GM23338 (cell line): ENCODE results near the gene CEACAM4. TPM values are rescaled to one million over a fixed set of nuclear protein-coding genes. Genes with fewer than 3 reads are reported as not detected.

ENCODE experiments used
- ATAC-seq: fragments of 200-7000 bp; cut with Tn5 transposase; 3 replicates; pipeline ENCODE4 v1.9.1; 2020
- DNase-seq: peaks from one replicate; pipeline ENCODE4 v3.0.0-alpha.2; 2015; ENCODE audit warnings: low spot score
- H2AFZ ChIP-seq: fragments of 200-600 bp; sonication (generic); 2 replicates; pipeline ENCODE4 v1.8.0; 2016; ENCODE audit warnings: antibody characterized with exemption, mild to moderate bottlenecking, moderate library complexity
- H3F3A ChIP-seq: fragments of 200-600 bp; sonication (generic); replicated peaks from 2 replicates; pipeline ENCODE4 v1.8.0; 2017; ENCODE audit warnings: antibody characterized with exemption, mixed run types, low read depth
- H3K27ac ChIP-seq: fragments of 200-600 bp; sonication (generic); 2 replicates; pipeline ENCODE4 v1.6.1; 2016; ENCODE audit warnings: low read depth
- H3K27me3 ChIP-seq: fragments of 200-600 bp; sonication (generic); 2 replicates; pipeline ENCODE4 v1.8.0; 2016; ENCODE audit warnings: mild to moderate bottlenecking, mixed run types, moderate library complexity; ENCODE audit not compliant: insufficient read depth
- H3K36me3 ChIP-seq: fragments of 200-600 bp; sonication (generic); 2 replicates; pipeline ENCODE4 v1.8.0; 2016; ENCODE audit warnings: mild to moderate bottlenecking; ENCODE audit not compliant: insufficient read depth
- H3K4me1 ChIP-seq: fragments of 200-600 bp; sonication (generic); 2 replicates; pipeline ENCODE4 v1.8.0; 2016; ENCODE audit warnings: mild to moderate bottlenecking, moderate library complexity; ENCODE audit not compliant: insufficient read depth
- H3K4me2 ChIP-seq: fragments of 200-600 bp; sonication (generic); 2 replicates; pipeline ENCODE4 v1.7.1; 2017; ENCODE audit warnings: mixed run types
- H3K4me3 ChIP-seq: fragments of 200-600 bp; sonication (generic); 2 replicates; pipeline ENCODE4 v1.6.1; 2016; ENCODE audit warnings: mixed run types
- H3K79me2 ChIP-seq: fragments of 200-600 bp; sonication (generic); replicated peaks from 2 replicates; pipeline ENCODE4 v1.8.0; 2017; ENCODE audit warnings: mild to moderate bottlenecking; ENCODE audit not compliant: insufficient read depth
- H3K9me2 ChIP-seq: fragments of 200-600 bp; sonication (generic); 2 replicates; pipeline ENCODE4 v1.8.0; 2017; ENCODE audit not compliant: insufficient read depth
- H4K20me1 ChIP-seq: fragments of 200-600 bp; sonication (generic); replicated peaks from 2 replicates; pipeline ENCODE4 v1.8.0; 2017; ENCODE audit warnings: mild to moderate bottlenecking; ENCODE audit not compliant: insufficient read depth
- H3K27ac Mint-ChIP-seq: 2 replicates; pipeline ENCODE4 v1.8.0; 2020; ENCODE audit warnings: inconsistent platforms, mild to moderate bottlenecking, moderate library complexity, mixed read lengths
- H3K27me3 Mint-ChIP-seq: 3 replicates; pipeline ENCODE4 v1.8.0; 2022; ENCODE audit warnings: low read depth, mild to moderate bottlenecking, moderate library complexity, mixed read lengths, inconsistent platforms; ENCODE audit not compliant: insufficient read depth, poor library complexity
- H3K36me3 Mint-ChIP-seq: 3 replicates; pipeline ENCODE4 v1.8.0; 2021; ENCODE audit warnings: low read depth, mild to moderate bottlenecking, inconsistent platforms, moderate library complexity, mixed read lengths
- H3K4me1 Mint-ChIP-seq: 3 replicates; pipeline ENCODE4 v1.8.0; 2020; ENCODE audit warnings: mild to moderate bottlenecking, inconsistent platforms, mixed read lengths
- H3K4me3 Mint-ChIP-seq: 3 replicates; pipeline ENCODE4 v1.8.0; 2021; ENCODE audit warnings: moderate library complexity, mild to moderate bottlenecking, inconsistent platforms, mixed read lengths
- H3K9me3 Mint-ChIP-seq: 3 replicates; pipeline ENCODE4 v1.8.0; 2020; ENCODE audit warnings: moderate library complexity, mild to moderate bottlenecking, inconsistent platforms, mixed read lengths
- CREB1 ChIP-seq: fragments of 250-450 bp; sonication (Bioruptor Pico); IDR thresholded peaks from 2 replicates; pipeline ENCODE4 v1.5.0; 2020; ENCODE audit warnings: low read depth, mild to moderate bottlenecking, moderate library complexity
- CTCF ChIP-seq, 2 experiments: fragments of 200-600 bp in 1 of 2; sonication (generic) in 1 of 2; conservative IDR thresholded peaks; 2 replicates each; pipeline versions ENCODE4 v1.5.1 to v1.6.1; 2016 to 2017; ENCODE audit warnings: antibody characterized with exemption in 2 of 2, low read depth in 2 of 2, mild to moderate bottlenecking in 2 of 2, moderate library complexity in 1 of 2
- ETS1 ChIP-seq: IDR thresholded peaks from 2 replicates; pipeline ENCODE4 v1.6.1; 2016; ENCODE audit warnings: antibody characterized with exemption
- EZH2 ChIP-seq: fragments of 200-600 bp; sonication (generic); IDR thresholded peaks from one replicate; pipeline ENCODE4 v1.8.0; 2017; ENCODE audit warnings: antibody characterized with exemption, mild to moderate bottlenecking, low read depth; ENCODE audit not compliant: unreplicated experiment
- EZH2phosphoT487 ChIP-seq: fragments of 200-600 bp; sonication (generic); IDR thresholded peaks from one replicate; pipeline ENCODE4 v1.8.1; 2018; ENCODE audit warnings: antibody characterized with exemption; ENCODE audit not compliant: unreplicated experiment
- JUNB ChIP-seq: IDR thresholded peaks from one replicate; pipeline ENCODE4 v1.6.1; 2016; ENCODE audit warnings: antibody characterized with exemption; ENCODE audit not compliant: unreplicated experiment
- NANOG ChIP-seq: IDR thresholded peaks from 2 replicates; pipeline ENCODE4 v1.6.1; 2016; ENCODE audit warnings: antibody characterized with exemption, borderline replicate concordance
- POLR2AphosphoS5 ChIP-seq: IDR thresholded peaks from 2 replicates; pipeline ENCODE4 v1.6.1; 2016; ENCODE audit warnings: antibody characterized with exemption, low read depth
- REST ChIP-seq: IDR thresholded peaks from one replicate; pipeline ENCODE4 v1.6.1; 2018; ENCODE audit warnings: antibody characterized with exemption; ENCODE audit not compliant: unreplicated experiment
- STAT1 ChIP-seq: IDR thresholded peaks from one replicate; pipeline ENCODE4 v1.6.1; 2016; ENCODE audit warnings: antibody characterized with exemption; ENCODE audit not compliant: unreplicated experiment
- ZNF114 ChIP-seq: fragments of 250-450 bp; sonication (Bioruptor Pico); IDR thresholded peaks from 2 replicates; pipeline ENCODE4 v1.5.0; 2020; ENCODE audit warnings: mild to moderate bottlenecking, moderate library complexity
- ZNF331 ChIP-seq: fragments of 250-450 bp; sonication (Bioruptor Pico); IDR thresholded peaks from 2 replicates; pipeline ENCODE4 v1.5.0; 2020; ENCODE audit warnings: low read depth, mild to moderate bottlenecking, moderate library complexity
- long read RNA-seq: library from polyadenylated mRNA; unstranded; transcript quantifications from one replicate; pipeline ENCODE4 v2.0.0, GENCODE V29; 2020; ENCODE audit not compliant: unreplicated experiment
- polyA plus RNA-seq: library from polyadenylated mRNA; unstranded; fragments of >200 nt; fragmentation: Nextera tagmentation; extraction: Ambion mirVana; gene quantifications from 2 replicates; pipeline ENCODE4 v1.2.1, GENCODE V29; 2016
- total RNA-seq: library from RNA; depleted of rRNA; stranded (reverse); fragments of >200 nt; shearing (Covaris generic); gene quantifications from 2 replicates; pipeline ENCODE4 v1.2.3, GENCODE V29; 2014; rRNA removed
- TF ChIP-seq, protein P1 (sequence below): fragments of 250-450 bp; sonication (Bioruptor Pico); IDR thresholded peaks from 2 replicates; pipeline ENCODE4 v1.5.0; 2020; ENCODE audit warnings: mild to moderate bottlenecking, moderate library complexity

Gene CEACAM4
- total RNA-seq, result not detected in 2 replicates
- polyA plus RNA-seq, result not detected in 2 replicates
- long read RNA-seq, result 0 reads

DNA sequence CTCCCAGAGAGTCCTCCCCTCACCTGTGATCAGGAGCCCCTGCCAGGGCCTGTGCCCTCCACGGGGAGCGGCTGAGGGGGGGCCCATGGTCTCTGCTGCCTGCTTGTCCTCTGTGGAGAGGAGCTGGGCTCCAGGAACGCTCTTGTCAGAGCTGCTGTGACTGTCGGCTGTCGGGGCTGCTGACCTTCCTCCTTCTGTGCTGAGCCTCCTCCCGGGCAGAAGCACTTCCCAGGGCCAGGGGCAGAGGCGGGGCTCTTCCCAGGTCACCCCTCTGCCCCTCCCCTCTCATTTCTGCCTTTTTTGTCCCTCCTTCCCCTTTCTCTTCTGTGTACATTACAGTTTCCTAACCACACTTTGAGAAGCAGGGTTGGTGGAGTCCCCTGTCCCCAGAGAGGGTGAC, at the start of gene CEACAM4:
CEACAM4 (minus strand) TSS at position 198 of the 400 bp plus-strand sequence; CDS start at position 87, 111 bp downstream.
- Histone ChIP-seq H3K4me3 (no peak within 1 kb of the TSS), H3K79me2 (no peaks in the 10 kb centered on the region), H3K36me3 (no peaks in the 10 kb centered on the region), H3K27me3 (no peaks in the 10 kb centered on the region), H2AFZ (no peak within 1 kb of the TSS), H3K4me1 (no peaks in the 10 kb centered on the region), H3K27ac (no peak within 1 kb of the TSS), H3K9me2 (no peaks in the 10 kb centered on the region), H3F3A (no peaks in the 10 kb centered on the region), H3K4me2 (no peak within 1 kb of the TSS), H4K20me1 (no peaks in the 10 kb centered on the region)
- TF ChIP-seq, protein P1, sequence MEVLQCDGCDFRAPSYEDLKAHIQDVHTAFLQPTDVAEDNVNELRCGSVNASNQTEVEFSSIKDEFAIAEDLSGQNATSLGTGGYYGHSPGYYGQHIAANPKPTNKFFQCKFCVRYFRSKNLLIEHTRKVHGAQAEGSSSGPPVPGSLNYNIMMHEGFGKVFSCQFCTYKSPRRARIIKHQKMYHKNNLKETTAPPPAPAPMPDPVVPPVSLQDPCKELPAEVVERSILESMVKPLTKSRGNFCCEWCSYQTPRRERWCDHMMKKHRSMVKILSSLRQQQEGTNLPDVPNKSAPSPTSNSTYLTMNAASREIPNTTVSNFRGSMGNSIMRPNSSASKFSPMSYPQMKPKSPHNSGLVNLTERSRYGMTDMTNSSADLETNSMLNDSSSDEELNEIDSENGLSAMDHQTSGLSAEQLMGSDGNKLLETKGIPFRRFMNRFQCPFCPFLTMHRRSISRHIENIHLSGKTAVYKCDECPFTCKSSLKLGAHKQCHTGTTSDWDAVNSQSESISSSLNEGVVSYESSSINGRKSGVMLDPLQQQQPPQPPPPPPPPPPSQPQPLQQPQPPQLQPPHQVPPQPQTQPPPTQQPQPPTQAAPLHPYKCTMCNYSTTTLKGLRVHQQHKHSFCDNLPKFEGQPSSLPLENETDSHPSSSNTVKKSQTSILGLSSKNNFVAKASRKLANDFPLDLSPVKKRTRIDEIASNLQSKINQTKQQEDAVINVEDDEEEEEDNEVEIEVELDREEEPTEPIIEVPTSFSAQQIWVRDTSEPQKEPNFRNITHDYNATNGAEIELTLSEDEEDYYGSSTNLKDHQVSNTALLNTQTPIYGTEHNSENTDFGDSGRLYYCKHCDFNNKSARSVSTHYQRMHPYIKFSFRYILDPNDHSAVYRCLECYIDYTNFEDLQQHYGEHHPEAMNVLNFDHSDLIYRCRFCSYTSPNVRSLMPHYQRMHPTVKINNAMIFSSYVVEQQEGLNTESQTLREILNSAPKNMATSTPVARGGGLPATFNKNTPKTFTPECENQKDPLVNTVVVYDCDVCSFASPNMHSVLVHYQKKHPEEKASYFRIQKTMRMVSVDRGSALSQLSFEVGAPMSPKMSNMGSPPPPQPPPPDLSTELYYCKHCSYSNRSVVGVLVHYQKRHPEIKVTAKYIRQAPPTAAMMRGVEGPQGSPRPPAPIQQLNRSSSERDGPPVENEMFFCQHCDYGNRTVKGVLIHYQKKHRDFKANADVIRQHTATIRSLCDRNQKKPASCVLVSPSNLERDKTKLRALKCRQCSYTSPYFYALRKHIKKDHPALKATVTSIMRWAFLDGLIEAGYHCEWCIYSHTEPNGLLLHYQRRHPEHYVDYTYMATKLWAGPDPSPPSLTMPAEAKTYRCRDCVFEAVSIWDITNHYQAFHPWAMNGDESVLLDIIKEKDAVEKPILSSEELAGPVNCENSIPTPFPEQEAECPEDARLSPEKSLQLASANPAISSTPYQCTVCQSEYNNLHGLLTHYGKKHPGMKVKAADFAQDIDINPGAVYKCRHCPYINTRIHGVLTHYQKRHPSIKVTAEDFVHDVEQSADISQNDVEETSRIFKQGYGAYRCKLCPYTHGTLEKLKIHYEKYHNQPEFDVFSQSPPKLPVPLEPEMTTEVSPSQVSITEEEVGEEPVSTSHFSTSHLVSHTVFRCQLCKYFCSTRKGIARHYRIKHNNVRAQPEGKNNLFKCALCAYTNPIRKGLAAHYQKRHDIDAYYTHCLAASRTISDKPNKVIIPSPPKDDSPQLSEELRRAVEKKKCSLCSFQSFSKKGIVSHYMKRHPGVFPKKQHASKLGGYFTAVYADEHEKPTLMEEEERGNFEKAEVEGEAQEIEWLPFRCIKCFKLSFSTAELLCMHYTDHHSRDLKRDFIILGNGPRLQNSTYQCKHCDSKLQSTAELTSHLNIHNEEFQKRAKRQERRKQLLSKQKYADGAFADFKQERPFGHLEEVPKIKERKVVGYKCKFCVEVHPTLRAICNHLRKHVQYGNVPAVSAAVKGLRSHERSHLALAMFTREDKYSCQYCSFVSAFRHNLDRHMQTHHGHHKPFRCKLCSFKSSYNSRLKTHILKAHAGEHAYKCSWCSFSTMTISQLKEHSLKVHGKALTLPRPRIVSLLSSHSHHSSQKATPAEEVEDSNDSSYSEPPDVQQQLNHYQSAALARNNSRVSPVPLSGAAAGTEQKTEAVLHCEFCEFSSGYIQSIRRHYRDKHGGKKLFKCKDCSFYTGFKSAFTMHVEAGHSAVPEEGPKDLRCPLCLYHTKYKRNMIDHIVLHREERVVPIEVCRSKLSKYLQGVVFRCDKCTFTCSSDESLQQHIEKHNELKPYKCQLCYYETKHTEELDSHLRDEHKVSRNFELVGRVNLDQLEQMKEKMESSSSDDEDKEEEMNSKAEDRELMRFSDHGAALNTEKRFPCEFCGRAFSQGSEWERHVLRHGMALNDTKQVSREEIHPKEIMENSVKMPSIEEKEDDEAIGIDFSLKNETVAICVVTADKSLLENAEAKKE (CRISPR knock-in tag), result no peak
- TF ChIP-seq ZNF114 (CRISPR knock-in tag) (no peak), POLR2AphosphoS5 (no peak), STAT1 (no peak), ETS1 (no peak), REST (no peak), ZNF331 (CRISPR knock-in tag) (no peak), CTCF (conservative IDR thresholded peaks at IDR 0.05; ENCODE audit: low read depth in 2 of 2) (no peak), EZH2 (no peak), CREB1 (no peak), NANOG (no peak), JUNB (no peak), EZH2phosphoT487 (no peak)
- H3K4me3 Mint-ChIP-seq, result no peak within 1 kb of the TSS
- no peaks in the 10 kb centered on the region for H3K36me3 Mint-ChIP-seq
- H3K4me1 Mint-ChIP-seq, result no peaks in the 10 kb centered on the region
- peaks cover 17% of the 10 kb centered on the region for H3K27me3 Mint-ChIP-seq
- DNase-seq (no peak), ATAC-seq (peak; percentile 62)
- peaks cover 15% of the 10 kb centered on the region; the same call in 1 of the 3 replicates for H3K9me3 Mint-ChIP-seq
- H3K27ac Mint-ChIP-seq, result no peak within 1 kb of the TSS
